DND-41 (cell line): ENCODE data around the gene SIRT4.

Source experiments
- ATAC-seq: fragments of 200-7000 bp; cut with Tn5 transposase; 3 replicates; pipeline ENCODE4 v1.9.1; 2021; ENCODE audit warnings: low read depth; ENCODE audit not compliant: insufficient read depth
- DNase-seq: peaks from one replicate; pipeline ENCODE4 v3.0.0-alpha.2; 2020
- H2AFZ ChIP-seq: 2 replicates; pipeline ENCODE4 v1.6.0; 2012; ENCODE audit warnings: low read depth, low read length
- H3K27ac ChIP-seq: 2 replicates; pipeline ENCODE4 v1.5.1; 2012; ENCODE audit warnings: low read length, inconsistent platforms
- H3K27me3 ChIP-seq: fragments of 200-600 bp; sonication (generic); 2 replicates; pipeline ENCODE4 v1.6.0; 2012; ENCODE audit warnings: low read length, mild to moderate bottlenecking, inconsistent platforms; ENCODE audit not compliant: insufficient read depth, poor library complexity
- H3K36me3 ChIP-seq: 2 replicates; pipeline ENCODE4 v1.5.1; 2012; ENCODE audit warnings: low read length, inconsistent platforms; ENCODE audit not compliant: insufficient read depth
- H3K4me1 ChIP-seq: 2 replicates; pipeline ENCODE4 v1.5.1; 2012; ENCODE audit warnings: mild to moderate bottlenecking, low read length; ENCODE audit not compliant: insufficient read depth
- H3K4me2 ChIP-seq: 2 replicates; pipeline ENCODE4 v1.6.0; 2012; ENCODE audit warnings: mild to moderate bottlenecking, moderate library complexity, low read length, inconsistent platforms; ENCODE audit not compliant: insufficient read depth
- H3K4me3 ChIP-seq, 2 experiments: fragments of 200-600 bp in 1 of 2; shearing (Covaris generic) in 1 of 2; 2 replicates each; pipeline ENCODE4 v1.5.1; 2012 to 2016; ENCODE audit warnings: inconsistent platforms in 2 of 2, low read length in 2 of 2, mild to moderate bottlenecking in 2 of 2, low read depth in 1 of 2, moderate library complexity in 1 of 2
- H3K79me2 ChIP-seq: 2 replicates; pipeline ENCODE4 v1.6.0; 2012; ENCODE audit warnings: low read length, inconsistent platforms; ENCODE audit not compliant: insufficient read depth
- H3K9ac ChIP-seq: 2 replicates; pipeline ENCODE4 v1.6.0; 2012; ENCODE audit warnings: low read depth, mild to moderate bottlenecking, inconsistent platforms, low read length, moderate library complexity
- H3K9me3 ChIP-seq: 2 replicates; pipeline ENCODE4 v1.5.1; 2012; ENCODE audit warnings: low read length, moderate library complexity, mild to moderate bottlenecking, inconsistent platforms; ENCODE audit not compliant: insufficient read depth, severe bottlenecking
- H4K20me1 ChIP-seq: 2 replicates; pipeline ENCODE4 v1.6.0; 2012; ENCODE audit warnings: low read length; ENCODE audit not compliant: insufficient read depth
- CTCF ChIP-seq: IDR thresholded peaks from 2 replicates; pipeline ENCODE4 v1.5.1; 2012; ENCODE audit warnings: borderline replicate concordance, low read length, moderate library complexity, mild to moderate bottlenecking; ENCODE audit not compliant: poor library complexity, severe bottlenecking; ENCODE audit errors: extremely low read depth
- EZH2 ChIP-seq: IDR thresholded peaks from 3 replicates; pipeline ENCODE4 v1.6.1; 2012; ENCODE audit warnings: borderline replicate concordance, low read depth, mild to moderate bottlenecking, moderate library complexity, low read length, inconsistent platforms; ENCODE audit not compliant: severe bottlenecking

The SIRT4 gene

GRCh38 chr12:120358412-120359100 is 56.4 kb downstream of the SIRT4 start:
- peaks cover 2% of the 10 kb centered on the region; the same call in 1 of the 2 replicates for H3K4me1 ChIP-seq
- DNase-seq (no peak), ATAC-seq (no peak)
- no peak overlapping the region for H3K27ac ChIP-seq
- no peaks in the 10 kb centered on the region for H3K36me3 ChIP-seq
- H3K4me3 ChIP-seq: no peak overlapping the region
- H3K9me3 ChIP-seq: no peaks in the 10 kb centered on the region
- H3K79me2 ChIP-seq: no peaks in the 10 kb centered on the region
- no peak overlapping the region for H3K9ac ChIP-seq
- no peaks in the 10 kb centered on the region for H4K20me1 ChIP-seq
- H2AFZ ChIP-seq: no peak overlapping the region
- peaks cover 5% of the 10 kb centered on the region for H3K27me3 ChIP-seq
- no peak overlapping the region for H3K4me2 ChIP-seq
- no peak for TF ChIP-seq EZH2

GRCh38 chr12:120359128-120359527 is 57.0 kb downstream of the SIRT4 start:
- no peaks in the 10 kb centered on the region for H3K79me2 ChIP-seq
- peaks cover 5% of the 10 kb centered on the region for H3K27me3 ChIP-seq
- H3K9ac ChIP-seq: no peak overlapping the region
- H3K9me3 ChIP-seq: no peaks in the 10 kb centered on the region
- H4K20me1 ChIP-seq: no peaks in the 10 kb centered on the region
- H3K4me2 ChIP-seq: no peak overlapping the region
- TF ChIP-seq EZH2: no peak
- no peak for TF ChIP-seq CTCF
- H3K36me3 ChIP-seq: no peaks in the 10 kb centered on the region
- no peak overlapping the region for H3K4me3 ChIP-seq
- DNase-seq (no peak), ATAC-seq (no peak)
- peaks cover 2% of the 10 kb centered on the region; the same call in 1 of the 2 replicates for H3K4me1 ChIP-seq
- H2AFZ ChIP-seq: no peak overlapping the region
- no peak overlapping the region for H3K27ac ChIP-seq

- no peak overlapping the region for H3K4me2 ChIP-seq
- no peak for TF ChIP-seq CTCF
- TF ChIP-seq EZH2: no peak
- H3K4me3 ChIP-seq: no peak overlapping the region
- H3K36me3 ChIP-seq: no peaks in the 10 kb centered on the region
- no peak overlapping the region for H2AFZ ChIP-seq
- peaks cover 7% of the 10 kb centered on the region for H3K27me3 ChIP-seq
- no peaks in the 10 kb centered on the region for H3K79me2 ChIP-seq
- no peak for ATAC-seq
- H3K9me3 ChIP-seq: no peaks in the 10 kb centered on the region
- no peaks in the 10 kb centered on the region for H4K20me1 ChIP-seq
- no peak for DNase-seq
- peaks cover 2% of the 10 kb centered on the region; the same call in 1 of the 2 replicates for H3K4me1 ChIP-seq
- no peak overlapping the region for H3K9ac ChIP-seq
- no peak overlapping the region for H3K27ac ChIP-seq
Measured at GRCh38 chr12:120361506-120362208, 59.5 kb downstream of the SIRT4 start.
